ENCODE results near the gene SPRY4. TPM values are rescaled to one million over a fixed set of nuclear protein-coding genes. Genes with fewer than 3 reads are reported as not detected.
"Not testable (repeated sequence)": the region's sequence is repeated elsewhere in the genome, so short reads cannot be mapped to it uniquely, and the experiment has no call there.

The SPRY4 gene
- total RNA-seq: 20.6 TPM
- long read RNA-seq, full-length matches to known transcripts: 11 of 13 reads
- long read RNA-seq, partial matches to known transcripts: 0 of 13 reads
- long read RNA-seq, other reads (novel, unspliced or antisense): 2 of 13 reads

GRCh38 chr5:142324871-142325724 lies at the start of gene SPRY4:
TSS of gene SPRY4 (minus strand) at chr5:142325021. CDS start at chr5:142315108, 9,913 bp downstream.
- DNase-seq (ENCODE audit: low spot score): peak; percentile 93
- intact Hi-C loops (cut with DNase I): loop anchor here (1.0 to 10.0 kb wide), 6 partner anchors 28 to 380 kb away; no protein-coding TSS in a partner anchor

- DNase-seq (ENCODE audit: low spot score): peak; percentile 20
- intact Hi-C loops (cut with DNase I): no loop called here
Measured at GRCh38 chr5:142368529-142368928, 43.7 kb upstream of the SPRY4 start.

- intact Hi-C loops (cut with DNase I): no loop called here
- peak; percentile 17 for DNase-seq (ENCODE audit: low spot score)
Measured at GRCh38 chr5:142366007-142366406, 41.2 kb upstream of the SPRY4 start.

GRCh38 chr5:142364251-142365145 lies 39.7 kb upstream of the SPRY4 start:
- intact Hi-C loops (cut with DNase I): loop anchor here (5.0 kb wide), 1 partner anchor 63 kb away; no protein-coding TSS in a partner anchor
- peak; percentile 82 for DNase-seq (ENCODE audit: low spot score)

GRCh38 chr5:142363619-142363963 lies 38.8 kb upstream of the SPRY4 start:
- DNase-seq (ENCODE audit: low spot score): peak; percentile 15
- intact Hi-C loops (cut with DNase I): loop anchor here (5.0 kb wide), 1 partner anchor 64 kb away; no protein-coding TSS in a partner anchor

GRCh38 chr5:142362193-142362592 lies 37.4 kb upstream of the SPRY4 start:
- intact Hi-C loops (cut with DNase I): loop anchor here (5.0 kb wide), 1 partner anchor 65 kb away; no protein-coding TSS in a partner anchor
- peak; percentile 55 for DNase-seq (ENCODE audit: low spot score)

- no peak for DNase-seq (ENCODE audit: low spot score)
- intact Hi-C loops (cut with DNase I): loop anchor here (5.0 kb wide), 1 partner anchor 67 kb away; no protein-coding TSS in a partner anchor
Measured at GRCh38 chr5:142360607-142361120, 35.8 kb upstream of the SPRY4 start.

- intact Hi-C loops (cut with DNase I): loop anchor here (5.0 kb wide), 1 partner anchor 67 kb away; no protein-coding TSS in a partner anchor
- DNase-seq (ENCODE audit: low spot score): no peak
Measured at GRCh38 chr5:142360051-142360498, 35.3 kb upstream of the SPRY4 start.

- intact Hi-C loops (cut with DNase I): loop anchor here (5.0 kb wide), 1 partner anchor 339 kb away; no protein-coding TSS in a partner anchor
- peak; percentile 50 for DNase-seq (ENCODE audit: low spot score)
Measured at GRCh38 chr5:142358648-142359047, 33.8 kb upstream of the SPRY4 start.

GRCh38 chr5:142358121-142358520 lies 33.3 kb upstream of the SPRY4 start:
- intact Hi-C loops (cut with DNase I): loop anchor here (5.0 kb wide), 1 partner anchor 339 kb away; no protein-coding TSS in a partner anchor
- peak; percentile 7 for DNase-seq (ENCODE audit: low spot score)

GRCh38 chr5:142357469-142358090 lies 32.8 kb upstream of the SPRY4 start:
- peak; percentile 65 for DNase-seq (ENCODE audit: low spot score)
- intact Hi-C loops (cut with DNase I): loop anchor here (1.0 to 5.0 kb wide), 4 partner anchors 32 to 340 kb away; partner anchors contain the start of gene SPRY4

GRCh38 chr5:142356716-142357468 lies 32.1 kb upstream of the SPRY4 start:
- intact Hi-C loops (cut with DNase I): loop anchor here (1.0 to 5.0 kb wide), 4 partner anchors 32 to 340 kb away; partner anchors contain the start of gene SPRY4
- DNase-seq (ENCODE audit: low spot score): peak; percentile 94

GRCh38 chr5:142356349-142356715 lies 31.5 kb upstream of the SPRY4 start:
- intact Hi-C loops (cut with DNase I): loop anchor here (2.0 to 5.0 kb wide), 2 partner anchors 186 to 341 kb away; no protein-coding TSS in a partner anchor
- DNase-seq (ENCODE audit: low spot score): no peak

- intact Hi-C loops (cut with DNase I): no loop called here
- no peak for DNase-seq (ENCODE audit: low spot score)
Measured at GRCh38 chr5:142353071-142353472, 28.3 kb upstream of the SPRY4 start.

GRCh38 chr5:142350021-142350420 lies 25.2 kb upstream of the SPRY4 start:
- intact Hi-C loops (cut with DNase I): no loop called here
- DNase-seq (ENCODE audit: low spot score): no peak

GRCh38 chr5:142346706-142347105 lies 21.9 kb upstream of the SPRY4 start:
- no peak for DNase-seq (ENCODE audit: low spot score)
- intact Hi-C loops (cut with DNase I): no loop called here

GRCh38 chr5:142344915-142345314 lies 20.1 kb upstream of the SPRY4 start:
- intact Hi-C loops (cut with DNase I); DNase-seq (ENCODE audit: low spot score): not testable (repeated sequence)

- peak; percentile 14 for DNase-seq (ENCODE audit: low spot score)
- intact Hi-C loops (cut with DNase I): no loop called here
Measured at GRCh38 chr5:142343531-142343930, 18.7 kb upstream of the SPRY4 start.
